H1 (cell line): ENCODE data around the gene SNX7. TPM values are rescaled to one million over a fixed set of nuclear protein-coding genes. Genes with fewer than 3 reads are reported as not detected.

Experiments
- CTCF ChIA-PET: fragments of 300-600 bp; sonication (Branson Sonifier 250); formaldehyde crosslinking; loops from one replicate; lab custom pipeline; 2021; ENCODE audit not compliant: partially characterized antibody; lab: Charles Lee
- POLR2A ChIA-PET: fragments of 300-600 bp; sonication (Branson Sonifier 250); formaldehyde crosslinking; loops from one replicate; lab custom pipeline; 2021; ENCODE audit warnings: inconsistent platforms; ENCODE audit not compliant: partially characterized antibody; lab: Charles Lee
- DNase-seq, 2 experiments: peaks; one replicate each; pipeline versions ENCODE4 v3.0.0 to v3.0.0-alpha.2; 2010 to 2022; ENCODE audit warnings: low spot score in 2 of 2, low read depth in 1 of 2, mixed read lengths in 1 of 2
- FAIRE-seq: peaks from 2 replicates; lab custom pipeline; 2011; peaks lifted over from hg19 to GRCh38; lab: Jason Lieb, UNC
- H2AFZ ChIP-seq: 2 replicates; pipeline ENCODE4 v1.8.1; 2012; ENCODE audit warnings: low read length, inconsistent platforms
- H2AK5ac ChIP-seq: 2 replicates; pipeline ENCODE4 v1.6.1; 2013; ENCODE audit warnings: low read depth, low read length
- H2BK120ac ChIP-seq: replicated peaks from 2 replicates; pipeline ENCODE3; 2013; ENCODE audit warnings: low read depth, low read length, inconsistent platforms
- H2BK12ac ChIP-seq: 2 replicates; pipeline ENCODE4 v1.6.1; 2013; ENCODE audit warnings: low read depth, low read length
- H2BK15ac ChIP-seq: 2 replicates; pipeline ENCODE4 v1.6.1; 2013; ENCODE audit warnings: low read length
- H2BK20ac ChIP-seq: 2 replicates; pipeline ENCODE4 v1.6.1; 2013; ENCODE audit warnings: low read length
- H2BK5ac ChIP-seq: 2 replicates; pipeline ENCODE4 v1.6.1; 2013; ENCODE audit warnings: low read depth, low read length
- H3K14ac ChIP-seq: 2 replicates; pipeline ENCODE4 v1.6.1; 2013; ENCODE audit warnings: inconsistent platforms; ENCODE audit not compliant: insufficient read length
- H3K18ac ChIP-seq: 2 replicates; pipeline ENCODE4 v1.6.1; 2013; ENCODE audit warnings: low read length; ENCODE audit errors: extremely low read depth
- H3K23ac ChIP-seq: 2 replicates; pipeline ENCODE4 v1.6.1; 2013; ENCODE audit warnings: inconsistent platforms; ENCODE audit not compliant: insufficient read length
- H3K23me2 ChIP-seq: 2 replicates; pipeline ENCODE4 v1.6.1; 2013; ENCODE audit warnings: low read depth, low read length
- H3K27ac ChIP-seq: 2 replicates; pipeline ENCODE4 v1.6.1; 2011; ENCODE audit warnings: low read depth, low read length, inconsistent platforms
- H3K27me3 ChIP-seq, 4 experiments: replicated peaks in 1 of 4; 1 replicate in 1 of 4; 2 replicates in 3 of 4; pipeline versions ENCODE4 v1.6.1 to v1.8.1; 2011 to 2013; ENCODE audit warnings: low read length in 3 of 4, mild to moderate bottlenecking in 3 of 4, inconsistent platforms in 2 of 4, mixed read lengths in 2 of 4, moderate library complexity in 1 of 4; ENCODE audit not compliant: control insufficient read depth in 3 of 4, insufficient read depth in 3 of 4; ENCODE audit errors: extremely low read depth in 1 of 4
- H3K36me3 ChIP-seq, 4 experiments: 2 replicates each; pipeline versions ENCODE4 v1.6.1 to v1.8.1; 2011 to 2013; ENCODE audit warnings: mild to moderate bottlenecking in 4 of 4, low read length in 3 of 4, moderate library complexity in 2 of 4, control low read depth in 1 of 4, inconsistent platforms in 1 of 4; ENCODE audit not compliant: insufficient read depth in 4 of 4, control insufficient read depth in 2 of 4
- H3K4ac ChIP-seq: replicated peaks from 2 replicates; pipeline ENCODE3; 2013; ENCODE audit warnings: low read length, low read depth, mixed read lengths, inconsistent platforms; ENCODE audit not compliant: insufficient read length
- H3K4me1 ChIP-seq, 4 experiments: replicated peaks in 1 of 4; 1 replicate in 1 of 4; 2 replicates in 3 of 4; pipeline versions ENCODE4 v1.6.1 to v1.8.1; 2011 to 2013; ENCODE audit warnings: low read length in 3 of 4, inconsistent platforms in 2 of 4, mixed read lengths in 1 of 4; ENCODE audit not compliant: insufficient read depth in 4 of 4, control insufficient read depth in 3 of 4
- H3K4me2 ChIP-seq, 2 experiments: 2 replicates each; pipeline versions ENCODE4 v1.6.1 to v1.8.1; 2011 to 2013; ENCODE audit warnings: low read depth in 2 of 2, low read length in 2 of 2, control low read depth in 1 of 2, inconsistent platforms in 1 of 2, mild to moderate bottlenecking in 1 of 2; ENCODE audit not compliant: insufficient read depth in 1 of 2
- H3K4me3 ChIP-seq, 4 experiments: fragments of 200-600, 300-600 bp in 1 of 4; sonication (generic), shearing (Covaris generic), sonication (Bioruptor Twin) in 1 of 4; 2 replicates each; pipeline versions ENCODE4 v1.5.1 to v1.8.1; 2011 to 2016; ENCODE audit warnings: low read length in 4 of 4, low read depth in 3 of 4, control low read depth in 2 of 4, inconsistent platforms in 2 of 4, mild to moderate bottlenecking in 2 of 4, mixed read lengths in 1 of 4, moderate library complexity in 1 of 4; ENCODE audit not compliant: insufficient read depth in 2 of 4; ENCODE audit errors: extremely low read depth in 1 of 4
- H3K56ac ChIP-seq: replicated peaks from 2 replicates; pipeline ENCODE3; 2013; ENCODE audit warnings: low read depth, mild to moderate bottlenecking, mixed read lengths, low read length, inconsistent platforms; ENCODE audit not compliant: insufficient read length
- H3K79me1 ChIP-seq: 2 replicates; pipeline ENCODE4 v1.6.1; 2013; ENCODE audit warnings: low read depth, low read length, control low read depth
- H3K79me2 ChIP-seq, 2 experiments: 2 replicates each; pipeline versions ENCODE4 v1.6.1 to v1.8.1; 2012 to 2013; ENCODE audit warnings: low read length in 2 of 2, mild to moderate bottlenecking in 2 of 2, inconsistent platforms in 1 of 2; ENCODE audit not compliant: insufficient read depth in 2 of 2, control insufficient read depth in 1 of 2
- H3K9ac ChIP-seq, 4 experiments: replicated peaks in 1 of 4; 1 replicate in 1 of 4; 2 replicates in 3 of 4; pipeline versions ENCODE4 v1.6.1 to v1.8.1; 2011 to 2013; ENCODE audit warnings: low read depth in 3 of 4, low read length in 3 of 4, control low read depth in 2 of 4, mild to moderate bottlenecking in 2 of 4, moderate library complexity in 2 of 4, inconsistent platforms in 1 of 4; ENCODE audit errors: extremely low read depth in 1 of 4
- H3K9me3 ChIP-seq, 2 experiments: 2 replicates each; pipeline versions ENCODE4 v1.6.1 to v1.8.1; 2012 to 2013; ENCODE audit warnings: mild to moderate bottlenecking in 2 of 2, moderate library complexity in 2 of 2, control low read depth in 1 of 2, inconsistent platforms in 1 of 2, low read depth in 1 of 2, low read length in 1 of 2, mixed read lengths in 1 of 2; ENCODE audit not compliant: insufficient read depth in 2 of 2
- H4K20me1 ChIP-seq, 2 experiments: replicated peaks in 1 of 2; 2 replicates each; pipeline versions ENCODE3 to v1.8.1; 2011 to 2013; ENCODE audit warnings: inconsistent platforms in 2 of 2, low read length in 2 of 2, mild to moderate bottlenecking in 1 of 2; ENCODE audit not compliant: insufficient read depth in 2 of 2, control insufficient read depth in 1 of 2
- H4K5ac ChIP-seq: 2 replicates; pipeline ENCODE4 v1.6.1; 2013; ENCODE audit warnings: low read length, low read depth, mixed read lengths, inconsistent platforms; ENCODE audit not compliant: insufficient read length
- H4K8ac ChIP-seq: 2 replicates; pipeline ENCODE4 v1.8.0; 2013; ENCODE audit warnings: mild to moderate bottlenecking, moderate library complexity, low read length, inconsistent platforms; ENCODE audit not compliant: insufficient read depth; ENCODE audit errors: extremely low read depth
- H4K91ac ChIP-seq: replicated peaks from 2 replicates; pipeline ENCODE3; 2013; ENCODE audit warnings: low read length, mixed read lengths, inconsistent platforms; ENCODE audit not compliant: insufficient read length
- BRCA1 ChIP-seq: IDR thresholded peaks from 2 replicates; pipeline ENCODE4 v1.6.1; 2012; ENCODE audit warnings: low read depth, low read length, improper control_type of control experiment
- CBX5 ChIP-seq: fragments of 300-800, 300-1000 bp; sonication (generic); IDR thresholded peaks from 2 replicates; pipeline ENCODE4 v1.7.1; 2016; ENCODE audit warnings: antibody characterized with exemption, low read length, low read depth
- CEBPB ChIP-seq: IDR thresholded peaks from 2 replicates; pipeline ENCODE4 v1.6.1; 2012; ENCODE audit warnings: low read depth, low read length
- CHD2 ChIP-seq: IDR thresholded peaks from 2 replicates; pipeline ENCODE4 v1.6.1; 2012; ENCODE audit warnings: low read length, improper control_type of control experiment
- EZH2 ChIP-seq: fragments of 200-600 bp; sonication (generic); IDR thresholded peaks from 2 replicates; pipeline ENCODE4 v1.7.1; 2012; ENCODE audit warnings: low read depth, mild to moderate bottlenecking, moderate library complexity, low read length, inconsistent platforms; ENCODE audit not compliant: severe bottlenecking
- HDAC2 ChIP-seq, 2 experiments: fragments of 300-600 bp in 1 of 2; sonication (generic) in 1 of 2; IDR thresholded peaks; 2 replicates each; pipeline ENCODE4 v1.6.1; 2011 to 2012; ENCODE audit warnings: low read depth in 2 of 2, low read length in 2 of 2, mild to moderate bottlenecking in 2 of 2, moderate library complexity in 2 of 2, borderline replicate concordance in 1 of 2, inconsistent platforms in 1 of 2
- JUND ChIP-seq: IDR thresholded peaks from 2 replicates; pipeline ENCODE4 v1.6.1; 2011; ENCODE audit warnings: mild to moderate bottlenecking, improper control_type of control experiment, low read length
- KDM1A ChIP-seq: fragments of 200-600, 300-600 bp; sonication (generic); IDR thresholded peaks from 2 replicates; pipeline ENCODE4 v1.7.1; 2016; ENCODE audit warnings: mild to moderate bottlenecking, low read length, borderline replicate concordance
- KDM5A ChIP-seq: fragments of 200-600 bp; IDR thresholded peaks from 2 replicates; pipeline ENCODE4 v1.7.1; 2012; ENCODE audit warnings: mild to moderate bottlenecking, low read length, inconsistent platforms, mixed read lengths
- MAFK ChIP-seq: IDR thresholded peaks from 2 replicates; pipeline ENCODE4 v1.6.1; 2012; ENCODE audit warnings: low read depth, mild to moderate bottlenecking, improper control_type of control experiment, low read length
- POLR2AphosphoS5 ChIP-seq: IDR thresholded peaks from 2 replicates; pipeline ENCODE4 v1.6.1; 2011; ENCODE audit warnings: low read depth, low read length
- POU5F1 ChIP-seq: IDR thresholded peaks from 2 replicates; pipeline ENCODE4 v1.6.1; 2011; ENCODE audit warnings: low read depth, mild to moderate bottlenecking, low read length, moderate library complexity
- SIRT6 ChIP-seq: IDR thresholded peaks from one replicate; pipeline ENCODE4 v1.7.1; 2012; ENCODE audit warnings: low read length, inconsistent platforms
- SP4 ChIP-seq: IDR thresholded peaks from 2 replicates; pipeline ENCODE4 v1.6.1; 2012; ENCODE audit warnings: low read length, inconsistent platforms
- SUZ12 ChIP-seq: fragments of 200-600 bp; sonication (generic); IDR thresholded peaks from 2 replicates; pipeline ENCODE4 v1.6.1; 2012; ENCODE audit warnings: mild to moderate bottlenecking, inconsistent platforms, low read length, moderate library complexity, mixed read lengths
- ZNF274 ChIP-seq: IDR thresholded peaks from 2 replicates; pipeline ENCODE4 v1.7.0; 2012; ENCODE audit warnings: low read length, borderline replicate concordance; ENCODE audit errors: extremely low read depth
- WGBS, 2 experiments: shearing (Covaris generic) in 1 of 2; methylation state at CpG; one replicate each; pipeline versions ENCODE4 v1.1.6 to v1.1.7; 2013 to 2015; ENCODE audit warnings: low lambda C conversion rate in 2 of 2, mixed read lengths in 2 of 2, inconsistent platforms in 1 of 2, low coverage in 1 of 2, missing lambda C conversion rate in 1 of 2; ENCODE audit not compliant: insufficient replicate concordance in 2 of 2, insufficient coverage in 1 of 2, insufficient read length in 1 of 2; ENCODE audit errors: extremely low coverage in 1 of 2, missing lambda C conversion rate in 1 of 2; 5-methylcytosine and 5-hydroxymethylcytosine counted together
- polyA plus RNA-seq, 7 experiments: library from polyadenylated mRNA; depleted of rRNA in 3 of 7; stranded (reverse) in 5 of 7; unstranded in 2 of 7; fragments of >200 nt in 5 of 7; fragments of 200-250 nt in 2 of 7; gene quantifications; 1 replicate in 5 of 7; 2 replicates in 1 of 7; 4 replicates in 1 of 7; pipeline versions ENCODE4 v1.2.1 to v1.2.3, GENCODE V29; 2011 to 2013; ENCODE audit warnings: missing spikeins in 2 of 7, mixed read lengths in 2 of 7
- total RNA-seq: library from RNA; stranded (reverse); fragmentation: NEBNext Ultra II Directional; extraction: Animal tissue kit (Norgen Biotek cat#: 25700); gene quantifications from 2 replicates; pipeline ENCODE4 v1.2.1, GENCODE V29; 2021

Gene SNX7
- total and polyA plus RNA-seq, 2 of the 8 experiments (the other 6 are each of a cell fraction or from before 2014, with no cell fraction given), result 9.2 to 23.8 TPM

DNA sequence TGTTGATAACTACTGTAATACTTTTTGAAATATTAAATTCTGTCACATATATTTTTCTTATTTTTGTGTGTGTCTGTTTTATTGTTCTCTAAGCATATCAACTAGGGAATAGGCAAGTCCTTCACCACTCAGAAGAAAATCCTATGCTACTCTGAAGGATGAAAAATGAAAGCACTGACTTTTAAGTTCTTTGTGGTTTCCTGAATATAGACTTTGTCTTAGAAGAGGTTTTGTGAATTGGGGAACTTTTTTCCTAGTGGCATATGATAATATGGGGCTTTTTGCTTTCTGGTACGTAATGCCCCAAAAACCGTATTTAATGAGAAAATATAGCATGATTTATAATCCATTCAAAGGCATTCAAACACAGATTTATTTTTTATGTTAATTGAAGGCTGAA, 136.0 kb downstream of the SNX7 start:
- FAIRE-seq, result no peak
- no peak overlapping the region for H3K56ac ChIP-seq
- H3K4me2 ChIP-seq, result no peak overlapping the region
- TF ChIP-seq BRCA1 (no peak), CHD2 (no peak), SIRT6 (no peak), CBX5 (no peak), JUND (no peak), SUZ12 (no peak), POLR2AphosphoS5 (no peak), ZNF274 (no peak), MAFK (no peak), SP4 (no peak), EZH2 (no peak), CEBPB (no peak), POU5F1 (no peak), KDM1A (no peak), KDM5A (no peak), HDAC2 (IDR thresholded peaks at IDR 0.05; ENCODE audit: borderline replicate concordance in 1 of 2, low read depth in 2 of 2, low read length in 2 of 2) (no peak)
- no peak overlapping the region for H2AK5ac ChIP-seq
- H3K4me1 ChIP-seq, result no peaks in the 10 kb centered on the region
- H4K8ac ChIP-seq, result no peak overlapping the region
- H2AFZ ChIP-seq, result no peak overlapping the region
- H3K27ac ChIP-seq, result no peak overlapping the region
- no peak overlapping the region for H3K18ac ChIP-seq
- no peak overlapping the region for H4K91ac ChIP-seq
- no peak for DNase-seq
- no peaks in the 10 kb centered on the region for H4K20me1 ChIP-seq
- ChIA-PET POLR2A (no interaction called here), CTCF (interaction anchor here (1.1 kb wide), 1 partner anchor 909 kb away, joined by 3 read pairs; no protein-coding TSS in a partner anchor)
- H3K79me2 ChIP-seq, result no peaks in the 10 kb centered on the region
- WGBS, 2 experiments, result 100% methylated on average over 2 of the region's 2 CpGs; no CpG with 5 or more reads in 1 of the 2 experiments
- no peaks in the 10 kb centered on the region for H3K9me3 ChIP-seq
- H2BK120ac ChIP-seq, result no peak overlapping the region
- H3K27me3 ChIP-seq, result no peaks in the 10 kb centered on the region
- no peaks in the 10 kb centered on the region for H3K79me1 ChIP-seq
- no peak overlapping the region for H3K4me3 ChIP-seq
- H2BK15ac ChIP-seq, result no peak overlapping the region
- no peak overlapping the region for H2BK5ac ChIP-seq
- no peak overlapping the region for H3K4ac ChIP-seq
- no peak overlapping the region for H3K9ac ChIP-seq
- no peaks in the 10 kb centered on the region for H3K23me2 ChIP-seq
- H3K23ac ChIP-seq, result no peak overlapping the region
- H4K5ac ChIP-seq, result no peak overlapping the region
- no peak overlapping the region for H2BK20ac ChIP-seq
- H2BK12ac ChIP-seq, result no peak overlapping the region
- H3K14ac ChIP-seq, result no peak overlapping the region
- no peaks in the 10 kb centered on the region for H3K36me3 ChIP-seq
